ENCODE data around the gene TPRG1L. TPM values are rescaled to one million over a fixed set of nuclear protein-coding genes. Genes with fewer than 3 reads are reported as not detected.

Gene TPRG1L
- total and polyA plus RNA-seq, 2 experiments from 2014 or later = 6.2 to 20.3 TPM

- DNase-seq (ENCODE audit: low spot score) (no peak), ATAC-seq (no peak)
- Histone ChIP-seq H4K20me1 (replicated peaks; ENCODE audit: insufficient read depth) (no peaks in the 10 kb centered on the region; the same call in 1 of the 2 replicates), H3K27ac (ENCODE audit: low read depth) (no peak overlapping the region), H3K4me2 (no peak overlapping the region), H3K9me2 (ENCODE audit: insufficient read depth) (no peaks in the 10 kb centered on the region), H3K27me3 (ENCODE audit: insufficient read depth) (no peaks in the 10 kb centered on the region), H3K4me3 (no peak overlapping the region), H3F3A (replicated peaks; ENCODE audit: low read depth) (0 out of 2 replicates have a peak, but pooled peaks cover 3% of the 10 kb centered on the region), H3K79me2 (replicated peaks; ENCODE audit: insufficient read depth) (no peaks in the 10 kb centered on the region), H3K4me1 (ENCODE audit: insufficient read depth) (peaks cover 13% of the 10 kb centered on the region; the same call in 1 of the 2 replicates), H2AFZ (no peak overlapping the region), H3K36me3 (ENCODE audit: insufficient read depth) (no peaks in the 10 kb centered on the region)
- Mint-ChIP-seq H3K36me3 (ENCODE audit: low read depth) (no peaks in the 10 kb centered on the region; the same call in 2 of the 3 replicates), H3K9me3 (no peaks in the 10 kb centered on the region), H3K4me1 (peaks cover 16% of the 10 kb centered on the region), H3K27ac (no peak overlapping the region), H3K27me3 (ENCODE audit: insufficient read depth, low read depth, poor library complexity) (peaks cover 4% of the 10 kb centered on the region), H3K4me3 (no peak overlapping the region)
- no peak for TF ChIP-seq STAT1 (IDR thresholded peaks at IDR 0.05; ENCODE audit: unreplicated experiment)
- no peak for TF ChIP-seq ZNF114 (CRISPR knock-in tag; IDR thresholded peaks at IDR 0.05)
- no peak for TF ChIP-seq EZH2phosphoT487 (IDR thresholded peaks at IDR 0.05; ENCODE audit: unreplicated experiment)
- no peak for TF ChIP-seq ETS1 (IDR thresholded peaks at IDR 0.05)
- TF ChIP-seq CREB1 (CRISPR knock-in tag; IDR thresholded peaks at IDR 0.05; ENCODE audit: low read depth) = no peak
- no peak for TF ChIP-seq ZNF462 (CRISPR knock-in tag; IDR thresholded peaks at IDR 0.05)
- TF ChIP-seq POLR2AphosphoS5 (IDR thresholded peaks at IDR 0.05; ENCODE audit: low read depth) = no peak
- no peak for TF ChIP-seq ZNF331 (CRISPR knock-in tag; IDR thresholded peaks at IDR 0.05; ENCODE audit: low read depth)
- TF ChIP-seq, protein P1, sequence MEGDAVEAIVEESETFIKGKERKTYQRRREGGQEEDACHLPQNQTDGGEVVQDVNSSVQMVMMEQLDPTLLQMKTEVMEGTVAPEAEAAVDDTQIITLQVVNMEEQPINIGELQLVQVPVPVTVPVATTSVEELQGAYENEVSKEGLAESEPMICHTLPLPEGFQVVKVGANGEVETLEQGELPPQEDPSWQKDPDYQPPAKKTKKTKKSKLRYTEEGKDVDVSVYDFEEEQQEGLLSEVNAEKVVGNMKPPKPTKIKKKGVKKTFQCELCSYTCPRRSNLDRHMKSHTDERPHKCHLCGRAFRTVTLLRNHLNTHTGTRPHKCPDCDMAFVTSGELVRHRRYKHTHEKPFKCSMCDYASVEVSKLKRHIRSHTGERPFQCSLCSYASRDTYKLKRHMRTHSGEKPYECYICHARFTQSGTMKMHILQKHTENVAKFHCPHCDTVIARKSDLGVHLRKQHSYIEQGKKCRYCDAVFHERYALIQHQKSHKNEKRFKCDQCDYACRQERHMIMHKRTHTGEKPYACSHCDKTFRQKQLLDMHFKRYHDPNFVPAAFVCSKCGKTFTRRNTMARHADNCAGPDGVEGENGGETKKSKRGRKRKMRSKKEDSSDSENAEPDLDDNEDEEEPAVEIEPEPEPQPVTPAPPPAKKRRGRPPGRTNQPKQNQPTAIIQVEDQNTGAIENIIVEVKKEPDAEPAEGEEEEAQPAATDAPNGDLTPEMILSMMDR (conservative IDR thresholded peaks at IDR 0.05; ENCODE audit: low read depth in 2 of 2) = no peak
- TF ChIP-seq JUNB (IDR thresholded peaks at IDR 0.05; ENCODE audit: unreplicated experiment) = no peak
- no peak for TF ChIP-seq EZH2 (IDR thresholded peaks at IDR 0.05; ENCODE audit: low read depth, unreplicated experiment)
- TF ChIP-seq REST (IDR thresholded peaks at IDR 0.05; ENCODE audit: unreplicated experiment) = no peak
- TF ChIP-seq NANOG (IDR thresholded peaks at IDR 0.05; ENCODE audit: borderline replicate concordance) = no peak
These were observed 25.5 kb upstream of the TPRG1L start for GRCh38 chr1:3599286-3599811.
